H1 (cell line): ENCODE data around the gene CLCN3. TPM values are rescaled to one million over a fixed set of nuclear protein-coding genes. Genes with fewer than 3 reads are reported as not detected.

ENCODE experiments used
- CTCF ChIA-PET: fragments of 300-600 bp; sonication (Branson Sonifier 250); formaldehyde crosslinking; loops from one replicate; lab custom pipeline; 2021; ENCODE audit not compliant: partially characterized antibody; lab: Charles Lee
- POLR2A ChIA-PET: fragments of 300-600 bp; sonication (Branson Sonifier 250); formaldehyde crosslinking; loops from one replicate; lab custom pipeline; 2021; ENCODE audit warnings: inconsistent platforms; ENCODE audit not compliant: partially characterized antibody; lab: Charles Lee
- DNase-seq, 2 experiments: peaks; one replicate each; pipeline versions ENCODE4 v3.0.0 to v3.0.0-alpha.2; 2010 to 2022; ENCODE audit warnings: low spot score in 2 of 2, low read depth in 1 of 2, mixed read lengths in 1 of 2
- FAIRE-seq: peaks from 2 replicates; lab custom pipeline; 2011; peaks lifted over from hg19 to GRCh38; lab: Jason Lieb, UNC
- H2AFZ ChIP-seq: 2 replicates; pipeline ENCODE4 v1.8.1; 2012; ENCODE audit warnings: low read length, inconsistent platforms
- H2AK5ac ChIP-seq: 2 replicates; pipeline ENCODE4 v1.6.1; 2013; ENCODE audit warnings: low read depth, low read length
- H2BK120ac ChIP-seq: replicated peaks from 2 replicates; pipeline ENCODE3; 2013; ENCODE audit warnings: low read depth, low read length, inconsistent platforms
- H2BK12ac ChIP-seq: 2 replicates; pipeline ENCODE4 v1.6.1; 2013; ENCODE audit warnings: low read depth, low read length
- H2BK15ac ChIP-seq: 2 replicates; pipeline ENCODE4 v1.6.1; 2013; ENCODE audit warnings: low read length
- H2BK20ac ChIP-seq: 2 replicates; pipeline ENCODE4 v1.6.1; 2013; ENCODE audit warnings: low read length
- H2BK5ac ChIP-seq: 2 replicates; pipeline ENCODE4 v1.6.1; 2013; ENCODE audit warnings: low read depth, low read length
- H3K14ac ChIP-seq: 2 replicates; pipeline ENCODE4 v1.6.1; 2013; ENCODE audit warnings: inconsistent platforms; ENCODE audit not compliant: insufficient read length
- H3K18ac ChIP-seq: 2 replicates; pipeline ENCODE4 v1.6.1; 2013; ENCODE audit warnings: low read length; ENCODE audit errors: extremely low read depth
- H3K23ac ChIP-seq: 2 replicates; pipeline ENCODE4 v1.6.1; 2013; ENCODE audit warnings: inconsistent platforms; ENCODE audit not compliant: insufficient read length
- H3K23me2 ChIP-seq: 2 replicates; pipeline ENCODE4 v1.6.1; 2013; ENCODE audit warnings: low read depth, low read length
- H3K27ac ChIP-seq: 2 replicates; pipeline ENCODE4 v1.6.1; 2011; ENCODE audit warnings: low read depth, low read length, inconsistent platforms
- H3K27me3 ChIP-seq, 4 experiments: replicated peaks in 1 of 4; 1 replicate in 1 of 4; 2 replicates in 3 of 4; pipeline versions ENCODE4 v1.6.1 to v1.8.1; 2011 to 2013; ENCODE audit warnings: low read length in 3 of 4, mild to moderate bottlenecking in 3 of 4, inconsistent platforms in 2 of 4, mixed read lengths in 2 of 4, moderate library complexity in 1 of 4; ENCODE audit not compliant: control insufficient read depth in 3 of 4, insufficient read depth in 3 of 4; ENCODE audit errors: extremely low read depth in 1 of 4
- H3K36me3 ChIP-seq, 4 experiments: 2 replicates each; pipeline versions ENCODE4 v1.6.1 to v1.8.1; 2011 to 2013; ENCODE audit warnings: mild to moderate bottlenecking in 4 of 4, low read length in 3 of 4, moderate library complexity in 2 of 4, control low read depth in 1 of 4, inconsistent platforms in 1 of 4; ENCODE audit not compliant: insufficient read depth in 4 of 4, control insufficient read depth in 2 of 4
- H3K4ac ChIP-seq: replicated peaks from 2 replicates; pipeline ENCODE3; 2013; ENCODE audit warnings: low read length, low read depth, mixed read lengths, inconsistent platforms; ENCODE audit not compliant: insufficient read length
- H3K4me1 ChIP-seq, 4 experiments: replicated peaks in 1 of 4; 1 replicate in 1 of 4; 2 replicates in 3 of 4; pipeline versions ENCODE4 v1.6.1 to v1.8.1; 2011 to 2013; ENCODE audit warnings: low read length in 3 of 4, inconsistent platforms in 2 of 4, mixed read lengths in 1 of 4; ENCODE audit not compliant: insufficient read depth in 4 of 4, control insufficient read depth in 3 of 4
- H3K4me2 ChIP-seq, 2 experiments: 2 replicates each; pipeline versions ENCODE4 v1.6.1 to v1.8.1; 2011 to 2013; ENCODE audit warnings: low read depth in 2 of 2, low read length in 2 of 2, control low read depth in 1 of 2, inconsistent platforms in 1 of 2, mild to moderate bottlenecking in 1 of 2; ENCODE audit not compliant: insufficient read depth in 1 of 2
- H3K4me3 ChIP-seq, 4 experiments: fragments of 200-600, 300-600 bp in 1 of 4; sonication (generic), shearing (Covaris generic), sonication (Bioruptor Twin) in 1 of 4; 2 replicates each; pipeline versions ENCODE4 v1.5.1 to v1.8.1; 2011 to 2016; ENCODE audit warnings: low read length in 4 of 4, low read depth in 3 of 4, control low read depth in 2 of 4, inconsistent platforms in 2 of 4, mild to moderate bottlenecking in 2 of 4, mixed read lengths in 1 of 4, moderate library complexity in 1 of 4; ENCODE audit not compliant: insufficient read depth in 2 of 4; ENCODE audit errors: extremely low read depth in 1 of 4
- H3K56ac ChIP-seq: replicated peaks from 2 replicates; pipeline ENCODE3; 2013; ENCODE audit warnings: low read depth, mild to moderate bottlenecking, mixed read lengths, low read length, inconsistent platforms; ENCODE audit not compliant: insufficient read length
- H3K79me1 ChIP-seq: 2 replicates; pipeline ENCODE4 v1.6.1; 2013; ENCODE audit warnings: low read depth, low read length, control low read depth
- H3K79me2 ChIP-seq, 2 experiments: 2 replicates each; pipeline versions ENCODE4 v1.6.1 to v1.8.1; 2012 to 2013; ENCODE audit warnings: low read length in 2 of 2, mild to moderate bottlenecking in 2 of 2, inconsistent platforms in 1 of 2; ENCODE audit not compliant: insufficient read depth in 2 of 2, control insufficient read depth in 1 of 2
- H3K9ac ChIP-seq, 4 experiments: replicated peaks in 1 of 4; 1 replicate in 1 of 4; 2 replicates in 3 of 4; pipeline versions ENCODE4 v1.6.1 to v1.8.1; 2011 to 2013; ENCODE audit warnings: low read depth in 3 of 4, low read length in 3 of 4, control low read depth in 2 of 4, mild to moderate bottlenecking in 2 of 4, moderate library complexity in 2 of 4, inconsistent platforms in 1 of 4; ENCODE audit errors: extremely low read depth in 1 of 4
- H3K9me3 ChIP-seq, 2 experiments: 2 replicates each; pipeline versions ENCODE4 v1.6.1 to v1.8.1; 2012 to 2013; ENCODE audit warnings: mild to moderate bottlenecking in 2 of 2, moderate library complexity in 2 of 2, control low read depth in 1 of 2, inconsistent platforms in 1 of 2, low read depth in 1 of 2, low read length in 1 of 2, mixed read lengths in 1 of 2; ENCODE audit not compliant: insufficient read depth in 2 of 2
- H4K20me1 ChIP-seq, 2 experiments: replicated peaks in 1 of 2; 2 replicates each; pipeline versions ENCODE3 to v1.8.1; 2011 to 2013; ENCODE audit warnings: inconsistent platforms in 2 of 2, low read length in 2 of 2, mild to moderate bottlenecking in 1 of 2; ENCODE audit not compliant: insufficient read depth in 2 of 2, control insufficient read depth in 1 of 2
- H4K5ac ChIP-seq: 2 replicates; pipeline ENCODE4 v1.6.1; 2013; ENCODE audit warnings: low read length, low read depth, mixed read lengths, inconsistent platforms; ENCODE audit not compliant: insufficient read length
- H4K8ac ChIP-seq: 2 replicates; pipeline ENCODE4 v1.8.0; 2013; ENCODE audit warnings: mild to moderate bottlenecking, moderate library complexity, low read length, inconsistent platforms; ENCODE audit not compliant: insufficient read depth; ENCODE audit errors: extremely low read depth
- H4K91ac ChIP-seq: replicated peaks from 2 replicates; pipeline ENCODE3; 2013; ENCODE audit warnings: low read length, mixed read lengths, inconsistent platforms; ENCODE audit not compliant: insufficient read length
- BRCA1 ChIP-seq: IDR thresholded peaks from 2 replicates; pipeline ENCODE4 v1.6.1; 2012; ENCODE audit warnings: low read depth, low read length, improper control_type of control experiment
- CHD1 ChIP-seq: IDR thresholded peaks from 2 replicates; pipeline ENCODE4 v1.6.1; 2012; ENCODE audit warnings: low read depth, low read length, improper control_type of control experiment
- CTBP2 ChIP-seq: IDR thresholded peaks from 2 replicates; pipeline ENCODE4 v1.7.0; 2011; ENCODE audit warnings: borderline replicate concordance, mild to moderate bottlenecking, moderate library complexity, mixed read lengths, low read length; ENCODE audit not compliant: insufficient read depth, insufficient read length
- KDM1A ChIP-seq: fragments of 200-600, 300-600 bp; sonication (generic); IDR thresholded peaks from 2 replicates; pipeline ENCODE4 v1.7.1; 2016; ENCODE audit warnings: mild to moderate bottlenecking, low read length, borderline replicate concordance
- RXRA ChIP-seq: IDR thresholded peaks from 2 replicates; pipeline ENCODE4 v1.6.1; 2011; ENCODE audit warnings: low read depth, mild to moderate bottlenecking, low read length, moderate library complexity; ENCODE audit not compliant: insufficient read depth
- TCF12 ChIP-seq: IDR thresholded peaks from 2 replicates; pipeline ENCODE4 v1.6.1; 2011; ENCODE audit warnings: low read depth, mild to moderate bottlenecking, low read length
- YY1 ChIP-seq: IDR thresholded peaks from 2 replicates; pipeline ENCODE4 v1.6.1; 2011; ENCODE audit warnings: low read depth, mild to moderate bottlenecking, low read length
- WGBS, 2 experiments: shearing (Covaris generic) in 1 of 2; methylation state at CpG; one replicate each; pipeline versions ENCODE4 v1.1.6 to v1.1.7; 2013 to 2015; ENCODE audit warnings: low lambda C conversion rate in 2 of 2, mixed read lengths in 2 of 2, inconsistent platforms in 1 of 2, low coverage in 1 of 2, missing lambda C conversion rate in 1 of 2; ENCODE audit not compliant: insufficient replicate concordance in 2 of 2, insufficient coverage in 1 of 2, insufficient read length in 1 of 2; ENCODE audit errors: extremely low coverage in 1 of 2, missing lambda C conversion rate in 1 of 2; 5-methylcytosine and 5-hydroxymethylcytosine counted together
- polyA plus RNA-seq, 7 experiments: library from polyadenylated mRNA; depleted of rRNA in 3 of 7; stranded (reverse) in 5 of 7; unstranded in 2 of 7; fragments of >200 nt in 5 of 7; fragments of 200-250 nt in 2 of 7; gene quantifications; 1 replicate in 5 of 7; 2 replicates in 1 of 7; 4 replicates in 1 of 7; pipeline versions ENCODE4 v1.2.1 to v1.2.3, GENCODE V29; 2011 to 2013; ENCODE audit warnings: missing spikeins in 2 of 7, mixed read lengths in 2 of 7
- total RNA-seq: library from RNA; stranded (reverse); fragmentation: NEBNext Ultra II Directional; extraction: Animal tissue kit (Norgen Biotek cat#: 25700); gene quantifications from 2 replicates; pipeline ENCODE4 v1.2.1, GENCODE V29; 2021
- TF ChIP-seq, protein P1 (sequence below): IDR thresholded peaks from 2 replicates; pipeline ENCODE4 v1.6.1; 2012; ENCODE audit warnings: low read length, inconsistent platforms
- TF ChIP-seq, protein P2 (sequence below): IDR thresholded peaks from 2 replicates; pipeline ENCODE4 v1.6.1; 2012; ENCODE audit warnings: inconsistent platforms

The CLCN3 gene
- total and polyA plus RNA-seq, 2 of the 8 experiments (the other 6 are each of a cell fraction or from before 2014, with no cell fraction given), result 8.8 to 32.8 TPM

DNA sequence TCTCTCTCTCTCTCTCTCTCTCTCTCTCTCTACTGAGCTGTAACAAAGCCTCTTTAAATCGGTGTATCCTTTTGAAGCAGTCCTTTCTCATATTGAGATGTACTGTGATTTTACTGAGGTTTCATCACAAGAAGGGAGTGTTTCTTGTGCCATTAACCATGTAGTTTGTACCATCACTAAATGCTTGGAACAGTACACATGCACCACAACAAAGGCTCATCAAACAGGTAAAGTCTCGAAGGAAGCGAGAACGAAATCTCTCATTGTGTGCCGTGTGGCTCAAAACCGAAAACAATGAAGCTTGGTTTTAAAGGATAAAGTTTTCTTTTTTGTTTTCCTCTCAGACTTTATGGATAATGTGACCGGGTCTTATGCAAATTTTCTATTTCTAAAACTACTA is 100.2 kb downstream of the CLCN3 start:
- Histone ChIP-seq H3K4me3 (no peak overlapping the region), H3K23me2 (no peaks in the 10 kb centered on the region), H3K23ac (no peak overlapping the region), H2AK5ac (no peak overlapping the region), H2AFZ (no peak overlapping the region), H2BK12ac (no peak overlapping the region), H3K36me3 (peaks cover 0 to 5% (median 1%) of the 10 kb centered on the region in 4 experiments; a peak in 2 of 8 replicates), H4K91ac (no peak overlapping the region), H3K9ac (no peak overlapping the region), H3K56ac (no peak overlapping the region), H2BK15ac (no peak overlapping the region), H3K4ac (no peak overlapping the region), H3K4me1 (no peaks in the 10 kb centered on the region), H2BK5ac (no peak overlapping the region), H3K79me1 (no peaks in the 10 kb centered on the region), H4K5ac (no peak overlapping the region), H3K79me2 (no peaks in the 10 kb centered on the region), H3K27me3 (no peaks in the 10 kb centered on the region), H2BK20ac (no peak overlapping the region), H3K14ac (no peak overlapping the region), H3K27ac (no peak overlapping the region), H3K18ac (no peak overlapping the region), H4K8ac (no peak overlapping the region), H3K4me2 (no peak overlapping the region), H4K20me1 (no peaks in the 10 kb centered on the region), H2BK120ac (no peak overlapping the region), H3K9me3 (no peaks in the 10 kb centered on the region)
- ChIA-PET POLR2A (no interaction called here), CTCF (interaction anchor here (1.2 to 1.5 kb wide), 2 partner anchors 102 to 108 kb away, joined by 4 read pairs; partner anchors contain the start of gene NEK1)
- no peak for TF ChIP-seq RXRA
- no peak for TF ChIP-seq YY1
- no peak for TF ChIP-seq CTBP2
- TF ChIP-seq TCF12, result no peak
- TF ChIP-seq CHD1, result no peak
- TF ChIP-seq, protein P1, sequence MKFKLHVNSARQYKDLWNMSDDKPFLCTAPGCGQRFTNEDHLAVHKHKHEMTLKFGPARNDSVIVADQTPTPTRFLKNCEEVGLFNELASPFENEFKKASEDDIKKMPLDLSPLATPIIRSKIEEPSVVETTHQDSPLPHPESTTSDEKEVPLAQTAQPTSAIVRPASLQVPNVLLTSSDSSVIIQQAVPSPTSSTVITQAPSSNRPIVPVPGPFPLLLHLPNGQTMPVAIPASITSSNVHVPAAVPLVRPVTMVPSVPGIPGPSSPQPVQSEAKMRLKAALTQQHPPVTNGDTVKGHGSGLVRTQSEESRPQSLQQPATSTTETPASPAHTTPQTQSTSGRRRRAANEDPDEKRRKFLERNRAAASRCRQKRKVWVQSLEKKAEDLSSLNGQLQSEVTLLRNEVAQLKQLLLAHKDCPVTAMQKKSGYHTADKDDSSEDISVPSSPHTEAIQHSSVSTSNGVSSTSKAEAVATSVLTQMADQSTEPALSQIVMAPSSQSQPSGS, result no peak
- TF ChIP-seq BRCA1, result no peak
- no peak for TF ChIP-seq KDM1A
- TF ChIP-seq, protein P2, sequence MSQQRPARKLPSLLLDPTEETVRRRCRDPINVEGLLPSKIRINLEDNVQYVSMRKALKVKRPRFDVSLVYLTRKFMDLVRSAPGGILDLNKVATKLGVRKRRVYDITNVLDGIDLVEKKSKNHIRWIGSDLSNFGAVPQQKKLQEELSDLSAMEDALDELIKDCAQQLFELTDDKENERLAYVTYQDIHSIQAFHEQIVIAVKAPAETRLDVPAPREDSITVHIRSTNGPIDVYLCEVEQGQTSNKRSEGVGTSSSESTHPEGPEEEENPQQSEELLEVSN, result no peak
- no peak for FAIRE-seq
- 84% methylated on average over 6 of the region's 7 CpGs; no CpG with 5 or more reads in 1 of the 2 experiments for WGBS, 2 experiments
- DNase-seq, result no peak
